Fibroblast of villous mesenchyme (primary cell): ENCODE results near the gene CHD1. TPM values are rescaled to one million over a fixed set of nuclear protein-coding genes. Genes with fewer than 3 reads are reported as not detected.

ENCODE experiments used
- DNase-seq: peaks from one replicate; pipeline ENCODE4 v3.0.0-alpha.2; 2010; ENCODE audit warnings: low read depth
- H3K4me3 ChIP-seq: 2 replicates; pipeline ENCODE4 v1.5.1; 2011; ENCODE audit warnings: low read depth, mild to moderate bottlenecking, low read length
- CTCF ChIP-seq: IDR thresholded peaks from 2 replicates; pipeline ENCODE4 v1.5.1; 2012; ENCODE audit warnings: low read depth, mild to moderate bottlenecking, low read length; ENCODE audit not compliant: insufficient read depth
- total RNA-seq: library from RNA; depleted of rRNA; stranded (reverse); fragments of >200 nt; gene quantifications from 2 replicates; pipeline ENCODE4 v1.2.3, GENCODE V29; 2012

CHD1 gene
- total RNA-seq, 1 donor: 50.1 TPM

- H3K4me3 ChIP-seq: no peak overlapping the region
- peak; percentile 38 for DNase-seq
- no peak for TF ChIP-seq CTCF
Measured at GRCh38 chr5:98902733-98903132, 26.1 kb downstream of the CHD1 start.

- TF ChIP-seq CTCF: no peak
- no peak overlapping the region for H3K4me3 ChIP-seq
- DNase-seq: no peak
Measured at GRCh38 chr5:98899456-98899855, 29.4 kb downstream of the CHD1 start.

GRCh38 chr5:98898743-98899142 lies 30.1 kb downstream of the CHD1 start:
- TF ChIP-seq CTCF: no peak
- no peak for DNase-seq
- H3K4me3 ChIP-seq: no peak overlapping the region

- TF ChIP-seq CTCF: no peak
- H3K4me3 ChIP-seq: no peak overlapping the region
- no peak for DNase-seq
Measured at GRCh38 chr5:98891591-98891990, 37.2 kb downstream of the CHD1 start.

GRCh38 chr5:98880598-98880997 lies 48.2 kb downstream of the CHD1 start:
- TF ChIP-seq CTCF: no peak

GRCh38 chr5:98880151-98880550 lies 48.7 kb downstream of the CHD1 start:
- no peak for DNase-seq
- H3K4me3 ChIP-seq: no peak overlapping the region
- TF ChIP-seq CTCF: no peak

More at GRCh38 chr5:98880598-98880997, 48.2 kb downstream of the CHD1 start:
- DNase-seq: no peak
- no peak overlapping the region for H3K4me3 ChIP-seq

- DNase-seq: no peak
- no peak overlapping the region for H3K4me3 ChIP-seq
- TF ChIP-seq CTCF: no peak
Measured at GRCh38 chr5:98877600-98877999, 51.2 kb downstream of the CHD1 start.
